ENCODE measurements around the gene TTLL3. TPM values are rescaled to one million over a fixed set of nuclear protein-coding genes. Genes with fewer than 3 reads are reported as not detected.
"Not testable (repeated sequence)": the region's sequence is repeated elsewhere in the genome, so short reads cannot be mapped to it uniquely, and the experiment has no call there.

TTLL3 gene
- total RNA-seq, 1 experiment from 2014 or later: 15.7 TPM

GRCh38 chr3:9769426-9770275, 40.4 kb upstream of the TTLL3 start, which contains the start of gene CAMK1:
Gene CAMK1 (minus strand): TSS chr3:9769947. CDS start chr3:9767749, 2,198 bp downstream.
- peak; percentile 91 for ATAC-seq
- intact Hi-C loops (cut with micrococcal nuclease; ENCODE audit: unreplicated experiment) (no loop called here), in situ Hi-C loops (cut with HindIII; ENCODE audit: low pct_unique_long_range_greater_than_20kb, low sequenced_read_pairs) (no loop called here)
- TF ChIP-seq POLR2AphosphoS5 (IDR thresholded peaks at IDR 0.05; ENCODE audit: low read depth, low read length) (0 out of 2 replicates have a peak, but pooled peaks have one; percentile 15), CTCF (IDR thresholded peaks at IDR 0.05) (no peak)
- ChIA-PET POLR2A (interaction anchor here (0.6 kb wide), 1 partner anchor 15 kb away, joined by 3 read pairs; no protein-coding TSS in a partner anchor), CTCF (no interaction called here)
- peak within 1 kb of the TSS; percentile 50 to 54 for H3K4me3 ChIP-seq (ENCODE audit: low read depth in 2 of 2, low read length in 2 of 2)
- peak within 1 kb of the TSS; percentile 48; the same call in 1 of the 2 replicates for H3K27ac ChIP-seq (ENCODE audit: low read length)
- no peak for DNase-seq (ENCODE audit: low read depth, low spot score)
- no peaks in the 10 kb centered on the region for H3K36me3 ChIP-seq (ENCODE audit: control insufficient read depth, insufficient read depth, low read length)
- H3K9me3 ChIP-seq (ENCODE audit: control insufficient read depth, insufficient read depth, low read depth, low read length): no peaks in the 10 kb centered on the region
- H3K4me1 ChIP-seq (ENCODE audit: control insufficient read depth, insufficient read depth, low read length): 0 out of 2 replicates have a peak, but pooled peaks cover 3% of the 10 kb centered on the region
- no peaks in the 10 kb centered on the region for H3K27me3 ChIP-seq (ENCODE audit: control insufficient read depth, insufficient read depth, low read length)
- BruUV-seq (replicated peaks): no TSS peak

GRCh38 chr3:9770276-9770812, 39.7 kb upstream of the TTLL3 start:
- H3K4me1 ChIP-seq (ENCODE audit: control insufficient read depth, insufficient read depth, low read length): 0 out of 2 replicates have a peak, but pooled peaks cover 3% of the 10 kb centered on the region
- ChIA-PET POLR2A (interaction anchor here (0.6 kb wide), 2 partner anchors 15 to 27 kb away, joined by 3 to 13 read pairs; no protein-coding TSS in a partner anchor), CTCF (interaction anchor here (0.7 kb wide), 1 partner anchor 11 kb away, joined by 3 read pairs; no protein-coding TSS in a partner anchor)
- H3K27ac ChIP-seq (ENCODE audit: low read length): peak overlapping the region; percentile 48; the same call in 1 of the 2 replicates
- DNase-seq (ENCODE audit: low read depth, low spot score): no peak
- no peak for ATAC-seq
- in situ Hi-C loops (cut with HindIII; ENCODE audit: low pct_unique_long_range_greater_than_20kb, low sequenced_read_pairs) (no loop called here), intact Hi-C loops (cut with micrococcal nuclease; ENCODE audit: unreplicated experiment) (no loop called here)
- no peaks in the 10 kb centered on the region for H3K27me3 ChIP-seq (ENCODE audit: control insufficient read depth, insufficient read depth, low read length)
- H3K9me3 ChIP-seq (ENCODE audit: control insufficient read depth, insufficient read depth, low read depth, low read length): no peaks in the 10 kb centered on the region
- BruUV-seq (replicated peaks): no TSS peak
- peak overlapping the region; percentile 50 to 54 for H3K4me3 ChIP-seq (ENCODE audit: low read depth in 2 of 2, low read length in 2 of 2)
- no peaks in the 10 kb centered on the region for H3K36me3 ChIP-seq (ENCODE audit: control insufficient read depth, insufficient read depth, low read length)
- no peak for TF ChIP-seq TCF7L2 (IDR thresholded peaks at IDR 0.05; ENCODE audit: low read depth, low read length)
- TF ChIP-seq CTCF (IDR thresholded peaks at IDR 0.05): no peak
- no peak for TF ChIP-seq REST (IDR thresholded peaks at IDR 0.05; ENCODE audit: insufficient read depth in 1 of 2, low read depth in 2 of 2, low read length in 1 of 2)
- TF ChIP-seq SIN3A (IDR thresholded peaks at IDR 0.05; ENCODE audit: borderline replicate concordance, insufficient read depth, low read depth, low read length): no peak
- TF ChIP-seq POLR2AphosphoS5 (IDR thresholded peaks at IDR 0.05; ENCODE audit: low read depth, low read length): no peak

- ATAC-seq; H3K27me3 ChIP-seq (ENCODE audit: control insufficient read depth, insufficient read depth, low read length); H3K9me3 ChIP-seq (ENCODE audit: control insufficient read depth, insufficient read depth, low read depth, low read length); in situ Hi-C loops (cut with HindIII; ENCODE audit: low pct_unique_long_range_greater_than_20kb, low sequenced_read_pairs); BruUV-seq (replicated peaks); H3K36me3 ChIP-seq (ENCODE audit: control insufficient read depth, insufficient read depth, low read length); DNase-seq (ENCODE audit: low read depth, low spot score); H3K4me1 ChIP-seq (ENCODE audit: control insufficient read depth, insufficient read depth, low read length); H3K4me3 ChIP-seq (ENCODE audit: low read depth in 2 of 2, low read length in 2 of 2); intact Hi-C loops (cut with micrococcal nuclease; ENCODE audit: unreplicated experiment); H3K27ac ChIP-seq (ENCODE audit: low read length): not testable (repeated sequence)
- ChIA-PET CTCF (interaction anchor here (0.7 kb wide), 1 partner anchor 11 kb away, joined by 3 read pairs; no protein-coding TSS in a partner anchor), POLR2A (interaction anchor here (0.6 kb wide), 1 partner anchor 26 kb away, joined by 13 read pairs; no protein-coding TSS in a partner anchor)
Observed at GRCh38 chr3:9771007-9771406, 39.1 kb upstream of the TTLL3 start.
